ENCODE measurements around the gene PRIMA1.

PRIMA1 gene

GRCh38 chr14:93674343-93674742, 113.9 kb downstream of the PRIMA1 start:
- DNase-seq (ENCODE audit: low read depth in 2 of 2): no peak

- no peak for DNase-seq (ENCODE audit: low read depth in 2 of 2)
Measured at GRCh38 chr14:93669632-93670031, 118.7 kb downstream of the PRIMA1 start.

Measured in activated CD4-positive, alpha-beta T cell treated with anti-CD3 and anti-CD28 coated beads for 24 hours (primary cell).